Vagina (tissue), 2 donors: ENCODE measurements around the gene CEP97. TPM values are rescaled to one million over a fixed set of nuclear protein-coding genes. Genes with fewer than 3 reads are reported as not detected.
"Not testable (repeated sequence)": the region's sequence is repeated elsewhere in the genome, so short reads cannot be mapped to it uniquely, and the experiment has no call there.

Experiments
- DNase-seq, 2 donors: peaks; one replicate each; pipeline ENCODE4 v3.0.0-alpha.2; 2017; ENCODE audit errors: extremely low spot score in 2 of 2
- H3K27ac ChIP-seq: fragments of 200-600 bp; sonication (generic); one replicate; pipeline ENCODE4 v1.5.1; 2019
- H3K27me3 ChIP-seq: fragments of 200-600 bp; sonication (generic); one replicate; pipeline ENCODE4 v1.5.1; 2019
- H3K36me3 ChIP-seq, 2 donors: fragments of 200-600 bp; sonication (generic); one replicate each; pipeline ENCODE4 v1.5.1; 2017 to 2019
- H3K4me1 ChIP-seq: fragments of 200-600 bp; sonication (generic); one replicate; pipeline ENCODE4 v1.5.1; 2019
- H3K4me3 ChIP-seq, 2 donors: fragments of 200-600 bp; sonication (generic); 1 replicate in 1 of 2; 2 replicates in 1 of 2; pipeline ENCODE4 v1.5.1; 2016 to 2019
- H3K9me3 ChIP-seq: fragments of 200-600 bp; sonication (generic); one replicate; pipeline ENCODE4 v1.5.1; 2019
- POLR2A ChIP-seq, 2 donors: fragments of 450-650 bp; IDR thresholded peaks; one replicate each; pipeline ENCODE4 v1.6.1; 2017; ENCODE audit warnings: antibody characterized with exemption in 2 of 2, mild to moderate bottlenecking in 2 of 2, moderate library complexity in 2 of 2
- POLR2AphosphoS5 ChIP-seq, 2 donors: sonication (generic); formaldehyde crosslinking; IDR thresholded peaks; one replicate each; pipeline ENCODE4 v1.9.0; 2017; ENCODE audit warnings: antibody characterized with exemption in 2 of 2, mild to moderate bottlenecking in 2 of 2, low read depth in 1 of 2; ENCODE audit not compliant: insufficient read depth in 1 of 2
- intact Hi-C: fragments of 100-400 bp; cut with DNase I; formaldehyde crosslinking; loops from one replicate; pipeline ENCODE4 v1.15.1; 2023
- total RNA-seq: library from RNA; depleted of rRNA; stranded (reverse); fragments of >200 nt; gene quantifications from one replicate; pipeline ENCODE4 v1.2.3, GENCODE V29; 2016
- TF ChIP-seq, protein P1 (sequence below), 3 experiments: fragments of 450-650 bp in 2 of 3; fragments of 200-600 bp in 1 of 3; sonication (generic) in 1 of 3; IDR thresholded peaks; one replicate each; pipeline ENCODE4 v1.5.1; 2017 to 2019; ENCODE audit warnings: antibody characterized with exemption in 3 of 3, mild to moderate bottlenecking in 2 of 3, moderate library complexity in 2 of 3

Gene CEP97
- total RNA-seq, 1 donor from 2014 or later, result 11.0 TPM

DNA sequence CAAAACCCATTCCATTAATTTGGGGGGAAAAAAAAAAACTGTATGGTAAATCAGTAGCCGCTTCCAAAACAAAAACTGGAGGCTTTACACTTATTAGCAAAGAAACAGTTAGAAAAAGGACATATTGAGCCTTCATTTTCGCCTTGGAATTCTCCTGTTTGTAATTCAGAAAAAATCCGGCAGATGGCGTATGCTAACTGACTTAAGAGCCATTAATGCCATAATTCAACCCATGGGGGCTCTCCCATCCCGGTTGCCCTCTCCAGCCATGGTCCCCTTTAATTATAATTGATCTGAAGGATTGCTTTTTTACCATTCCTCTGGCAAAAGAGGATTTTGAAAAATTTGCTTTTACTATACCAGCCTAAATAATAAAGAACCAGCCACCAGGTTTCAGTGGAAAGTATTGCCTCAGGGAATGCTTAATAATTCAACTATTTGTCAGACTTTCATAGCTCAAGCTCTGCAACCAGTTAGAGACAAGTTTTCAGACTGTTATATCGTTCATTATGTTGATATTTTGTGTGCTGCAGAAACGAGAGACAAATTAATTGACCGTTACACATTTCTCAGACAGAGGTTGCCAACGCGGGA lies 28.5 kb upstream of the CEP97 start:
- H3K4me3 ChIP-seq, result no peak overlapping the region
- H3K4me1 ChIP-seq, result peaks cover 8% of the 10 kb centered on the region
- no peak for TF ChIP-seq POLR2A (IDR thresholded peaks at IDR 0.05)
- TF ChIP-seq, protein P1, sequence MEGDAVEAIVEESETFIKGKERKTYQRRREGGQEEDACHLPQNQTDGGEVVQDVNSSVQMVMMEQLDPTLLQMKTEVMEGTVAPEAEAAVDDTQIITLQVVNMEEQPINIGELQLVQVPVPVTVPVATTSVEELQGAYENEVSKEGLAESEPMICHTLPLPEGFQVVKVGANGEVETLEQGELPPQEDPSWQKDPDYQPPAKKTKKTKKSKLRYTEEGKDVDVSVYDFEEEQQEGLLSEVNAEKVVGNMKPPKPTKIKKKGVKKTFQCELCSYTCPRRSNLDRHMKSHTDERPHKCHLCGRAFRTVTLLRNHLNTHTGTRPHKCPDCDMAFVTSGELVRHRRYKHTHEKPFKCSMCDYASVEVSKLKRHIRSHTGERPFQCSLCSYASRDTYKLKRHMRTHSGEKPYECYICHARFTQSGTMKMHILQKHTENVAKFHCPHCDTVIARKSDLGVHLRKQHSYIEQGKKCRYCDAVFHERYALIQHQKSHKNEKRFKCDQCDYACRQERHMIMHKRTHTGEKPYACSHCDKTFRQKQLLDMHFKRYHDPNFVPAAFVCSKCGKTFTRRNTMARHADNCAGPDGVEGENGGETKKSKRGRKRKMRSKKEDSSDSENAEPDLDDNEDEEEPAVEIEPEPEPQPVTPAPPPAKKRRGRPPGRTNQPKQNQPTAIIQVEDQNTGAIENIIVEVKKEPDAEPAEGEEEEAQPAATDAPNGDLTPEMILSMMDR (IDR thresholded peaks at IDR 0.05), result peak; percentile 58 to 65 (median 62)
- TF ChIP-seq POLR2AphosphoS5 (IDR thresholded peaks at IDR 0.05; ENCODE audit: insufficient read depth in 1 of 2, low read depth in 1 of 2), result no peak
- no peaks in the 10 kb centered on the region for H3K36me3 ChIP-seq
- no peaks in the 10 kb centered on the region for H3K27me3 ChIP-seq
- no peak for DNase-seq
- no peaks in the 10 kb centered on the region for H3K9me3 ChIP-seq
- no peak overlapping the region for H3K27ac ChIP-seq
- intact Hi-C loops, result no loop called here

DNA sequence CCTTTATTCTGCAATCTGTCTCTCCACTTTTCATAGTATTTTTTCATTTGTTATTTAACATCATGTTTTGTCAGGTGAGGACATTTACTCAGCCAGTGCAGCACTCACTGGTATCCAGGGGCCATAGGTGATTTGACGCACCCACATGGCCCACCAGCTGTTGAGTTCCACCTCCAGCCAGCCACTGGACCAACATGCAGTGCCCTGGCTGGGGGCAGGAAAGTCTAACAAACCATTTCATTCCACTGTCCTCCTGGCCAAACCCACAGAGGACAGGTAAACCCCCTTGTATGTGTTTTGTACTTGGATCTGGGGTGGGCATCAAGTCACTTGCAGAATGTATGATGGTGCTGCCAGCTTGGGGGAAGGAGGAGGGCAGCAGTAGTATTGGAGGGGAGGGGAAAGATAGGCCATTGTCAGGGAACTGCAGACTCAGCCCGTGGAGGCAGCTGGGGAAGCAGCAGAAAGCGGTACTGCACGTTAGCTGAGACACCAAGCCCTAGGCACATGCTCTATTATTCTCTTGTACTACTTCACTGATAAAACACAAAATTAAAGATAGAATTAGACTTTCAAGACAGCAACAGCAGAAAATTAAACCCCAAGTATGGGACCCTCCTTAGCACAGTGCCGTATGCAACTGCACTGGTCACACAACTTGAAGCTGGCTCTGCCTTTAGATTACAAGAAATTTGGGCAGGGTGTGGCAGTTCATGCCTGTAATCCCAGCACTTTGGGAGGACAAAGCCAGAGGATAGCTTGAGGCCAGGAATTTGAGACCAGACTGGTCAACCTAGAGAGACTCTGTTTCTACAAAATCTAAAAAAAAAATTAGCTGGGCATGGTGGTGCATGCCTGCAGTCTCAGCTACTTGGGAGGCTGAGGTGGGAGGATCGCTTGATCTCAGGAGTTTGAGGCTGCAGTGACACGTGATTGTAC lies 22.4 kb upstream of the CEP97 start:
- Histone ChIP-seq H3K27me3 (no peaks in the 10 kb centered on the region), H3K36me3 (no peaks in the 10 kb centered on the region), H3K4me3 (no peak overlapping the region), H3K9me3 (no peaks in the 10 kb centered on the region), H3K27ac (no peak overlapping the region), H3K4me1 (no peaks in the 10 kb centered on the region)
- TF ChIP-seq, protein P1 (IDR thresholded peaks at IDR 0.05), result no peak
- TF ChIP-seq POLR2A (IDR thresholded peaks at IDR 0.05) (no peak), POLR2AphosphoS5 (IDR thresholded peaks at IDR 0.05; ENCODE audit: insufficient read depth in 1 of 2, low read depth in 1 of 2) (no peak)
- intact Hi-C loops, result no loop called here
- no peak for DNase-seq

DNA sequence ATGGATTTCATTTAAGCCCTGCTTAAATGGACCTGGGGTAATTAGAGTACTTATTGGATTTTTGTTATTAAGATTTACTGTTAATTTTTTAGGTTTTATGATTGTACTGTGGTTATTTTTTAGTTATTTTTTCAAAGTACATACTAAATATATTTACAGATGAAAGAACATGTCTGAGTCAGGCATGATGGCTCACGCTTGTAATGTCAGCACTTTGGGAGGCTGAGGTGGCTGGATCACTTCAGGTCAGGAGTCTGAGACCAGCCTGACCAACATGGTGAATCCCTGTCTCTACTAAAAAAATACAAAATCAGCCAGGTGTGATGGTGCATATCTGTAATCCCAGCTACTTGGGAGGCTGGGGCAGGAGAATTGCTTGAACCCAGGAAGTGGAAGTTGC lies 21.7 kb upstream of the CEP97 start:
- H3K27me3 ChIP-seq, result no peaks in the 10 kb centered on the region
- TF ChIP-seq POLR2A (IDR thresholded peaks at IDR 0.05) (no peak), POLR2AphosphoS5 (IDR thresholded peaks at IDR 0.05; ENCODE audit: insufficient read depth in 1 of 2, low read depth in 1 of 2) (no peak)
- TF ChIP-seq, protein P1 (IDR thresholded peaks at IDR 0.05), result no peak
- H3K9me3 ChIP-seq, result no peaks in the 10 kb centered on the region
- DNase-seq, result no peak
- no peak overlapping the region for H3K27ac ChIP-seq
- intact Hi-C loops, result no loop called here
- H3K36me3 ChIP-seq, result no peaks in the 10 kb centered on the region
- no peak overlapping the region for H3K4me3 ChIP-seq
- no peaks in the 10 kb centered on the region for H3K4me1 ChIP-seq

DNA sequence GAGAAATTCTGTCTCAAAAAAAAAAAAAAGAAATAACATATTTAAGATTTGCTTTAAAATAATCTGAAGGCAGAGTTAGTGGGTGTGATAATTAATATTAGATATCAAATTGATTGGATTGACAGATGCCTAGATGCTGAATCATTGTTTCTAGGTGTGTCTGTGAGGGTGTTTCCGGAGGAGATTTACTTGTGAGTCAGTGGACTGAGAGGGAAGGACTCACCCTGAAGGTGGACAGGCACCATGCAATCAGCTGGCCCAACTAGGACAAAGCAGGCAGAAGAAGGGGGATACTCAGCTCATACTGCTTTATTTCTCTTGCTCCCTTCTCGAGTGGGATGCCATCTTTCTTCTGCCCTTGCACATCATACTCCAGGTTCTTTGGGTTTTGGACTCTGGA lies 21.2 kb upstream of the CEP97 start:
- no peak overlapping the region for H3K4me3 ChIP-seq
- H3K9me3 ChIP-seq, result no peaks in the 10 kb centered on the region
- DNase-seq, result no peak
- intact Hi-C loops, result no loop called here
- H3K27me3 ChIP-seq, result no peaks in the 10 kb centered on the region
- TF ChIP-seq POLR2AphosphoS5 (IDR thresholded peaks at IDR 0.05; ENCODE audit: insufficient read depth in 1 of 2, low read depth in 1 of 2) (no peak), POLR2A (IDR thresholded peaks at IDR 0.05) (no peak)
- TF ChIP-seq, protein P1 (IDR thresholded peaks at IDR 0.05), result no peak
- no peak overlapping the region for H3K27ac ChIP-seq
- H3K36me3 ChIP-seq, result no peaks in the 10 kb centered on the region
- no peaks in the 10 kb centered on the region for H3K4me1 ChIP-seq

DNA sequence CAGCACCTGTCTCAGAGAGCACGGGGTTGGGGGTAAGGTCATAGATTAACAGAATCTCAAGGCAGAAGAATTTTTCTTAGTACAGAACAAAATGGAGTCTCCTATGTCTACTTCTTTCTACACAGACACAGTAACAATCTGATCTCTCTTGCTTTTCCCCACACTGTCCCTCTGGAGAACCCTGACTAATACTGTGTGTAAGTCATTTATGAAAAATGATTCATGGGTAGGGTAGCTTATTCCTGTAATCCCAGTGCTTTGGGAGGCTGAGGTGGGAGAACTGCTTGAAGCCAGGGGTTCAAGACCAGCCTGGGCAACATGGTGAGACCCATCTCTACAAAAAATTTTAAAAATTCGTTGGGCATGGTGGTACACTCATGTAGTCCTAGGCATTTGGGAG lies 19.8 kb upstream of the CEP97 start:
- H3K27me3 ChIP-seq, H3K9me3 ChIP-seq, H3K4me3 ChIP-seq, H3K36me3 ChIP-seq, H3K27ac ChIP-seq, DNase-seq, H3K4me1 ChIP-seq, intact Hi-C loops: not testable (repeated sequence)
